ENCODE measurements around the gene TMC4.

The TMC4 gene

GRCh38 chr19:54152878-54153524 lies 20.0 kb downstream of the TMC4 start:
- DNase-seq, result no peak

GRCh38 chr19:54152267-54152666 lies 20.7 kb downstream of the TMC4 start:
- DNase-seq, result no peak

GRCh38 chr19:54151362-54152035 lies 21.5 kb downstream of the TMC4 start:
- no peak for DNase-seq

- DNase-seq, result no peak
Measured at GRCh38 chr19:54149021-54149812, 23.7 kb downstream of the TMC4 start.

- DNase-seq, result no peak
Measured at GRCh38 chr19:54148158-54148557, 24.8 kb downstream of the TMC4 start.

GRCh38 chr19:54147676-54148075 lies 25.3 kb downstream of the TMC4 start:
- DNase-seq, result no peak

GRCh38 chr19:54145541-54146158 lies 27.3 kb downstream of the TMC4 start:
- DNase-seq, result no peak

GRCh38 chr19:54142166-54142780 lies 30.7 kb downstream of the TMC4 start:
- no peak for DNase-seq

- DNase-seq, result no peak
Measured at GRCh38 chr19:54141356-54141755, 31.6 kb downstream of the TMC4 start.

- no peak for DNase-seq
Measured at GRCh38 chr19:54138489-54139256, 34.3 kb downstream of the TMC4 start.

GRCh38 chr19:54137699-54138488 lies 35.1 kb downstream of the TMC4 start, which contains the start of gene CNOT3:
Gene CNOT3 (plus strand): TSS chr19:54137762. CDS start chr19:54142979, 5,217 bp downstream.
- no peak for DNase-seq

- peak; percentile 98 to 99 for DNase-seq
Measured at GRCh38 chr19:54136864-54137698, 35.9 kb downstream of the TMC4 start.

GRCh38 chr19:54136086-54136863 lies 36.7 kb downstream of the TMC4 start:
- no peak for DNase-seq

GRCh38 chr19:54133957-54134590 lies 38.9 kb downstream of the TMC4 start:
- DNase-seq, result no peak

GRCh38 chr19:54133312-54133956 lies 39.5 kb downstream of the TMC4 start:
- no peak for DNase-seq

- no peak for DNase-seq
Measured at GRCh38 chr19:54129617-54129996, 43.4 kb downstream of the TMC4 start.

GRCh38 chr19:54128796-54129616 lies 44.0 kb downstream of the TMC4 start:
- no peak for DNase-seq

GRCh38 chr19:54128441-54128725 lies 44.6 kb downstream of the TMC4 start:
- DNase-seq, result no peak
